Measurements from ENCODE around the gene TRAF3.

TRAF3 gene

DNA sequence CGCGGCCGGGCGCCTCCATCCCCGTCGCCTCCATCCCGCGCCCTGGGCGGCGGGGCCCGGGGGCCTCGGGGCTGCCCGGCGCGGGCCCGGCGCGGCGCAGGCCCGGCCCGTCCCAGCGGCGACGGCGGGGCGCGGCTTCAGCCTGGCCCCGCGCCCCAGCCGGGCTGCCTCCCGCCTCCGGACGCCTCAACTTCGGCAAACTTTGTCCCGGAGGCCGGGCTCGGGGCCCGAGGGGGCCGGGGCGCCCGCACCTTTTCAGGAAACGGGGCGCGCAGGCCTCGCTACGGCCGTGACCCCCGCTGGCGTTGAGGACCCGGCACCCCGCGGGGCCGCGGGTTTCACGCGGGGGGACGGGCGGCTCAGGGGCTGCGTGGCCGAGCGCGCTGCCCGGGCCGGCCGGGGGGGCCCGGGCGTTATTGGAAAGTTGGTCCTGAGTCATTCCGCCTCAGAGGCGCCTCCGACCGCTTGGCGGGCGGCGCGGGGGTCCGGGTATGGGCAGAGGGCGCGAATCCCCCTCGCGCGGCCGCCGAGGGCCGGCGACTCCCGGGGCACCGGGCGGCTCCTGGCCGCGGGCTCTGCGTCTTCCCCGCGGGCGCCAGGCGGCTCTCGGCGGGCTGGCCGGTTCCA is 575 bp downstream of the TRAF3 start:
- peak in 2 of 14 donors; percentile 41 to 55 for DNase-seq

DNA sequence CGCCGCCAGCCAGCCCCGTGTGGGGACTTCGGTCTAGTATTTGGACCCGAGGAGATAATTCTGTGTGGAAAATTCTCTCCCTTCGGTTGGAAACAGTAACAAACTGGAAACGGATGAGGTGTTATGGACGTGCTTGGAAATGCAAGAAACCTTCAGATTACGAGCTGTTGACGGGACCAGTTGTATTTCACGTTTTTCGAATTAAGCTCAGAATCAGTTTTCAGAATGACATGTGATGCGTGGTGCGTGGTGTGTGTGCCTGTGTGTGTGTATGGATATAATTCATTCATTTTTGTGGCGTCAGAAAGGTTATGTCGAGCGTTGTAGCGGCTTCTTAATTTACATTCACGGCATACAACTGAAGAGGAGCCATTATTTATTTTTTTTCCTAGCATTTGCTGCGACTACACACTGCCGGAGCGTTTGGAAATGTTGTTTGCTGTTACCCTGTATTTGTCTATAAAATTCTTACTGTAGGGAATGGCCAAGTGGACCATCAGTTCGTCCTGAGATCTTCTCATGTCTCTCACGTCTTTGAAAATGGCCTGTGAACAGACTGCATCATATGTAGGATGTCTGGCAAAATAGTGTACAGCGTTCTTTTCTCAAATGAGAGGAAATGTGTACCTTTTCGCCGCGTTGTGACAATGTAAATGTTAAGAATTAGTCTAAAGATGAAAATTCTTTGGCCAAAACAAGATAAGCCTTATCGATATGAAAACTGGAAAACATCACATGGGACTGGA is 1.3 kb downstream of the TRAF3 start:
- DNase-seq: peak in 2 of 14 donors; percentile 9 to 57

DNA sequence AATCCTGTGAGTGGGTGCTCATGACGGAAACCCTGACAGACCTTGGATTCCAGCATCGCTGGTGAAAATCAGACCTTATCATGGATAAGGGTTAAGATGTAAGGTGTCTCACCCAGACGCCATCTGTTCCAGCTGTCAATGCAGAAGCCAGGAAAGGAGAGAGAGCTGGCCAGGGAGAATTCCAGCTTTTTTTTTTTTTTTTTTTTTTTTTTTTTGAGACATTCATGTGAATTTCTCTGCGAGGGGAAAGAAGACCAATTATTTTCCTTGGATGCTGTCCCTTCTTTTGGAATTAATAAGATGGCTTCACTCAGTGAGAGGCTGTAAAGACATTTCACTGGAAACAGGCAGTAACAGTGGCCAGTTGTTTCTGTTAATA is 1.8 kb downstream of the TRAF3 start:
- no peak for DNase-seq

DNA sequence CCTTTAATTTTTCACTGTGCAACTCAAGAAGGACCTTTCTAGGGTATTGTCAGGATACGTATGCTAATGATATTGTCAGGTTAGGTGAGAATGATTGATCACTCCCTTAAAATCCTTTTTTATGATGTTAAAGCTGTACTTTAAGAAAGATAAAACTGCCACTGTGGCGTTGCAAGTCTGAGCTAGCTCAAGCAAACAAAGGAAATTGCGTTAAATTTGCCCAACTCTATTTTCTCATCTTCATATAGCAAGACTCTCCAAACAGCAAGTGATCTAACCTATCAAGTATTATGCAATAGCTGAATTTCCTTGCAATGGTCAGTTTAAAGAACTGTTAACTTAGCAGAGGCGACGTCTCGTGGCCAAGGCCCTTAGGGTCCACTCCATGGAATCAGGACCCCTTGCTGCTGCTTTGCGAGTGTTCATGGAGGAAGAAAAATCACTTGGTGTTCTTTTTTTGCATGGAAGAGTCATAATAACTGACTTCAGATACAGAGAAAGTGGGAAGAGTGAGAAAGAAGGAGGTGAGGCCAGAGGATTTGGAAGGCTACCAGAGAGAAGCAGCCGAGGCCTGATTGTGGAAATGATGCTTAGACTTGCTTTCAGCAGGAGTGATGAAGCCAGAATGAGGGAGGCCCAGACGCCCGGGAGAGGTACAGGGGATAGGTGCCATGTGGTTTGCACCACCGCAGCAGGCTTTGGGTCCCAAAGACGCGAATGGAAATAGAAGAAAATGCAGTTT is 2.5 kb downstream of the TRAF3 start:
- peak in 1 of 14 donors; percentile 50 for DNase-seq

DNA sequence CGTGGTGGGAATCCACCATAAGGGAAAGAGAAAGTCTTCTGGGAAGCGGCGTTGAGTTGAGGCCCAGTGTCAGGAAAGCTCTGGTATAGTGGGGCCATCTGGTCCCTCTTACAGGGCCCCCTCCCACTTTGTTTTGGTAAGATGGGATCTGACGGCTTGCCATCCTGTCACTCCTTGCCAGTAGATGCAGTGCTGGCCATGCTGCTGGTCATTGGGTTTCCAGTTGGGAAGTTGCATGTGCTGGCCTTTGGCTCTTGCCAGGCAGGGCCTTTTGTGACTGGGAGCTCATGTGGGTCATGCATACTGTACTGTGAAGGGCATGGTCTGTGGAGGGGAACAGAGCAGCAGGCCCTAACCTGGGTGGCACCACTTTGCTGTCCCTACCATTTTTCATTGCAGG is 3.8 kb downstream of the TRAF3 start:
- DNase-seq: peak in 1 of 14 donors; percentile 22

DNA sequence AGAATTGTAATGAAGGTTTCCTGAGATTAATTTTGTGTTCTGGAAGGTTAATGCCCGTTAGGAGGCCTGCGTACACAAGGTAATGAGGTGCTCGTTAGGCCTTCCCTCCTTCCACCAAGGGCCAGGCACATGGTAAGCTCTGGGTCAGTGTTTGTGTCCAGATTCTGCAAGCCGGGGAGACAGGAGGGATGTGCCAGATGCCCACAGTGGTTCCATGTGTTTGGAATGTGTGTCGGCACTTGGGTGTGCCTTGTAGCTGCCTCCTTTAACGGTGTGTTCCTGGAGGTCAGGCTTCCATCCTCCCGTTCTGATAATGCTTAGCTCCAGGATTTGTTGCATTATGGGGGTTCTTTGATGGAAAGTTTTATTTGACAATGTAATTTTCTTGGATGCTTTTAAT is 5.7 kb downstream of the TRAF3 start:
- no peak for DNase-seq

DNA sequence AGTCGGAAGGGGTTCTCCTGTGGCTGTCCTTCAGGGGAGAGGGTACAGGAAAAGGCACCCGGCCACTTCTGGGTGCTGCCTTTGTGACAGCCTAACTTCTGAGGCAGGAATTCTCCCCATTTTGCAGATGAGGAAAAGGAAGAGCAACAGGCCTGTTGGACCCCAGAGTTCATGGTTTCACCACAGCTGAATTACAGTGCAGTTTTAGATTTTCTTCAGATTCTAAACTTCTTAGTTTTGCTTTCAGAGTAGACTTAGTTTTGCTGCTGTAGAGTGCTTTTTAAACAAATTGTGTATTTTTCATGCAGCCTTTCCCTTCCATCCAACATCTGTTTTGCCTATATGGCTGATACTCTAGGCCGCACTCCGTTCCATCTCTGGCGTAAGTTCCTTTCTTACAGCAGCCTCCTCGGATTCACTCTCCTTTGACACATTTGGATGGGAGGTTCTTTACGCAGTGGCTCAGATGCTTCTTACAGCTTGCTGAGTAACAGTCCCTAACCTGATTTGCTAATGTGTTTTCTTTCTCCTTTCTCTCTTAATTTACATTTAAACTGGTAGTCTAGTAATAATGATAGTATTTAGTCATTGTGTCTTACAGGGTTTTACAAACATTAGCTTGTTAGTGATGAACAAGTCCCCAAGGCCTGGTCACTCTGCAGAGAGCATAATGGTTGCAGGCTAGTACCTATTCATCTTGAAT is 7.8 kb downstream of the TRAF3 start:
- DNase-seq: no peak

DNA sequence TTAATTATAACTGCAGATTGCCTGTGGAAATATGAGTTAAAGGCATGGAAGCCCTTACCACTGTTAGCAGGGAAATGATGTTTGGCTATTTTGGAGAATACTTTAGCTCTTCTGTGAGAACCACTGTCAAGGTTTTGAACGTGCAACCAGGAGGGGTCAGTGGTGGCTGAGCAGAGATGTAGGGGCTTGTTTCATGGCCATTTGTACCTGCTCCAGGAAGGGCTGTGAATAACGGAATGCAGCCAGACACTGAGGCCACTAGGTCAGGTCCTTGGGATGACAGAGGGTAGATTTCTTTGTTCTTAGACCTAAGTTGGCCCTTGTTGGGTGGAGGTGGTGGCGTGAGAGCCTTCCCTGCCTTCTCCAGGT is 8.3 kb downstream of the TRAF3 start:
- no peak for DNase-seq

DNA sequence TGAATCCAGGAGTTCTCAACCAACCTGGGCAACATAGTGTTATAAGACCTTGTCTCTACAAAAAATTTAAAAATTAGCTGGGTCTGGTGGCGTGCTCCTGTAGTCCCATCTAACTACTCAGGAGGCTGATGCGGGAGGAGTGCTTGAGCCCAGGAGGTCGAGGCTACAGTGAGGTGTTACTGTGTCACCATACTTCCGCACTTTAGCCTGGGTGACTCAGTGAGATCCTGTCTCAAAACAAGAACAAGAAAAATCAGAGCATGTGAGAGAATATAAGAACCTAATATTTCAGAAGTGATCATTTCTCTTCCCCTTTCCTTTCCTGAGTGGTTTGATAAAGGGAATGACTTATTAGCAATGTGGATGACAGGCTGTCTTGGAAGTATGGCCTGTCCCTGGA is 9.5 kb downstream of the TRAF3 start:
- DNase-seq: no peak

DNA sequence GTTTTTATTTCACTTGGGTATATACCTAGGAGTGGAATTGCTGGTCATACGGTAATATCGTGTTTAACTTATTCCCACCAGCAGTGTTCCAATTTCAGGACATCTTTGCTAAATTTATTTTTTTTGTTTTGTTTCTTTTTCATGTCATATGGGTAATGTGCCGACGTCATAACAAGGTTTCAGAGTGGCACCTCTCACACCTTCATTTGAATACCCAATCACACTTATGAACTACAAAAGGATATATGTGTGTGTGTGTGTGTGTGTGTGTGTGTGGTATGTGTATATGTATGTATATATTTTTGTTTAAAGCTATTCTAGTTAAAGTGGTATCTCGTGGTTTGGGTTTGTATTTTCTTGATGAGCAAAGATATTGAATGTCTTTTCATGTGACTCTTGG is 12.1 kb downstream of the TRAF3 start:
- DNase-seq: no peak

DNA sequence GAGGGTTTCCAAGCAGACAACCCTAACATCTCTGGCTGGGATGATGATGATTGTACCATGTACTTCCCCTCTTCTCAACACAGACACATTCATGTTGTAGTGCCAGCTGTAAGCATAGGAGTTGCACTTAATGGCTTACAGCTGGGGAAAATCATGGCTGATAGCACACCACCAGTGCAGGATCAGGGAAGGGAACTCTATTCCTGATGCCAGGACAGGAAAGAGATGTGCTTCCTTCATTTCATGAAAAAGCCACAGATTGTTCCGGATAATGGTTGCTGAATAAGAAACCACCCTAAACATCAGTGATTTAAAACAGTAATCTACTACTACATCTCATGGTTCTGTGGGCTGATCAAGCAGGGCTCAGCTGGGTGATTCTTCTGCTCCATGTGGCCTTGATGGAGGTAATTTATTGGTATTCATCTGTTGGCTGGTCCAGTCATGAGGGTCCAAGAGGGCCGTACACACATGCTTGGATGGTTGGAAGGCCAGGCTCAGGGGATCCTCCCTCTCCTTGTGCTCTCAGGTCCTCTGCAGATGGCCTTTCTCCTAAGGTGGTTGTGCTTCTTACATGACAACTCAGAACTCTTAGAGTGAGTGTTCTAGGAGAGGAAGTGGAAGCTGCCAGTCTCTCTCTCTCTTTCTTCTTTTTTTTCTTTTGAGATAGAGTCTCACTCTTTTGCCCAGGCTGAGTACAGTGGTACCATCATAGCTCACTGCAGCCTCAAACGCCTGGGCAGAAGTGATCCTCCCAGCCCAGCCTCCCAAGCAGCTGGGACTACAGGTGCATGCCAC is 16.5 kb downstream of the TRAF3 start:
- no peak for DNase-seq

DNA sequence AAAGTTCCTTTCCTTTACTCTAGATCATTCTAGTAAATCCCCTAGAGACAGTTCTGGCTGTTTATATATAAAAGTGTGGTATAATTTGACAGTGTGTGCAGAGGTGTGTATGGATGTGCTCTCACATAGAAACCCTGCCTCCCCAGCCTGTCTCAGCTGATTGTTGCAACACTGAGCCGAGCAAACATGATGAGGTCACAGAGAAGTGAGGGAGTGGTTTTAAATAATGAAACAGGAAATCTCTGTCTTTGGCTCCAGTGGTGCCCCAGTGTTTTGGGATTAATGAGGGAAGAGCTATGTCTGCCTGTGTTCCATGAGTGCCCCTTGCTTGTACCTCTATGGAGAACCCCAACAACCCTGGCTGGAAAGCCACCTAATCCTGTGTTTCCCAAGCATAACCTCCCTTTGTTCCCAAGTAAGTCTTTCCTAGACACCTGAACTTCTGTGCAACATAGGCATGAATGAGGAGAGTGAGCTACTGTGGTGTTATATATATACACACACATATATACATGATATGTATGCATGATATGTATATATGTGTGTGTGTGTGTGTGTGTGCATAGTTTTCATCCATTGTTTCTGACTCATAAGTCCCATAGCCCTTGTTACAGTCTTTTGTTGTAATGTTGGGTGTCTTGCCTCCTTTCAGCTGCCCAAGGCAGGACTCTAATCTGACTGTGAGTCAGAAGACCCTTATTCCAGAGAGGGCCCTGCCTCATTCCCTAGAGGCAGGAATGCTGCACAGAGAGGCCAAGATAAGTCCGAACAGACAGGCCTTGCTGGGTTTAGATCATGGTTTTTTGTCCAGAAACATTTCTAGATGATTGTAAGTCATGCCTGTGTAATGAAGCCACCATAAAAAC is 18.0 kb downstream of the TRAF3 start:
- no peak for DNase-seq

DNA sequence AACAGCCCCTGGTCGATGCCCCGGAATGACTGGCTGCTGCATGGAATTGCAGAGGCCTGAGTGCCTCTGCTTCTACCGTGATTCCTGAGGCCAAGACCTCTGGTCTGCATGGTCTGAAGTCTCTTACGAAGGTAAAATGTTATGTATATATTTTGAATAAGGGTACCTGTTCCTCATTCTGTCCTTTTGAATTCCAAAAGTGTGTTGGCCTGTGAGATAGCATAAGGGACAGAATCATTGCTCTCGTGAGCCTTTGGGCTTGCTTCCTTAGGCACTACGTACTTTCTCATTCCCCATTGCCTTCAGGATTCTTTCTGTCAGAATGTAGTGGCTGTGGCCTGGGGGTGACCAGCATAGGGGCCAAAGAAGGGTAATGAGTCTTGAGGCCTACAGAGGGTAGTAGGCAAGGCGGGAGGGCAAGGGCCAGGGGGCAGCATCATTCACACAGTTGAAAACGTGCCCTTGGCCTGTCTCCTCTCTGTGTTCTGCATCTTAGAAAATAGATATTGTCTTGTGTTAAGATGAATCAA is 19.5 kb downstream of the TRAF3 start:
- no peak for DNase-seq

DNA sequence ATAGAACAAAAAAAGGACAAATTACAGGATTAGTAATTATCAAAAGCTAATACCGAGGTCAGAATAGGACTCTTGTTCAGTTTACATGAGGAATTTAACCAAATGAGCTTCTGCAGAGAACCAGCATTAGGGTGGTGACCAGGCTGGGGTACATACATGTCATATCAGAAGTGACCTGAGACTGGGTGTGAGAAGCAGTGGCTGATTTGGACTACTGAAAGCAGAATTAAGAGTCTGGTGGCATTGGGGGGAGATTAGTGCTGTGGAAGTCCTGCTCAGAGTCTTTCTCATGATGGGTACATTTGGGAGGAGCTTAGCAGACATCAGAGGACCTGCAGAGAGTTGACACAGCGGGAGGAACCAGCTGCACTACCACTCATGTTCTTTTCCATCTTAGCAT is 21.7 kb downstream of the TRAF3 start:
- no peak for DNase-seq

DNA sequence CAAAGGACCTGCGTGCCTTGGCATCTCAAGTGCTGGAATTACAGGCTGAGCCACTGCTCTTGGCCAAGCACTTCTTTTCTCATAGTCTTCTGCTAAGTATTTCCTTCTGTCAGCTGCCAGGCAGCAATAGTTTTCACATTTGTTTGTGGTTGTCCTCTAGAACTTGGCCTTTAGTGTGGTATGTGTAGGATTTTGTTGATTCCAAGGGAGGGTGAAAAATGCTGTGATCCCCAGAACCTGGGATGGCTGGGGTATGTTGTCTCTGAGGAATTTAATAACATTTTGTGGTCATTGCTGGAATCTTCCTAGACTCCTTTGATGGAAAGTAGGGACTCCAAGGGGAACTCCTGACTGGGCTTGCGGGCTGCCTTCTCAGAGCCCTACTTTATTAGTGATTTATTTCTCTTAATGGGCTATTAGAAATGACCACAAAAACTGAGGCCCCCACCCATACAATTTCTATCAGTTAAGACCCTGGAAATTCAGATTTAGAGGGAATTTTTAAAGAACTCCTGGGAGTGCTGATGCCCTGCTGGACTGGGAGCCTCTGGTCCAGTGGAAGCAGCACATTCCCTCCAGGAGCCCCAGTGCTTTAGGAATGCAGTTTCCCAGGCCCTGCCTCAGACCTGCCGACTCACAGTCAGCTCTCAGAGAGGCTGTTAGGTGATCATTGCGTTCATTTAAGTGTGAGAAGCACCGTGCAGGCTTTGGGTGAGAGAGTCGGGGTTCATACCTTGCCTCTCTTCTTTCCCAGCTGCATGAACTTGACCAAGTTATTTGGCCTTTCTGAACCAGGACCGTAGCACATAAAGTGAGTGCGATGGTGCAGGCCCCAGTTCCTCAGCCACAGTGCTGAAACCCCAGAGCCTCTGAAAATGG is 22.7 kb downstream of the TRAF3 start:
- no peak for DNase-seq

DNA sequence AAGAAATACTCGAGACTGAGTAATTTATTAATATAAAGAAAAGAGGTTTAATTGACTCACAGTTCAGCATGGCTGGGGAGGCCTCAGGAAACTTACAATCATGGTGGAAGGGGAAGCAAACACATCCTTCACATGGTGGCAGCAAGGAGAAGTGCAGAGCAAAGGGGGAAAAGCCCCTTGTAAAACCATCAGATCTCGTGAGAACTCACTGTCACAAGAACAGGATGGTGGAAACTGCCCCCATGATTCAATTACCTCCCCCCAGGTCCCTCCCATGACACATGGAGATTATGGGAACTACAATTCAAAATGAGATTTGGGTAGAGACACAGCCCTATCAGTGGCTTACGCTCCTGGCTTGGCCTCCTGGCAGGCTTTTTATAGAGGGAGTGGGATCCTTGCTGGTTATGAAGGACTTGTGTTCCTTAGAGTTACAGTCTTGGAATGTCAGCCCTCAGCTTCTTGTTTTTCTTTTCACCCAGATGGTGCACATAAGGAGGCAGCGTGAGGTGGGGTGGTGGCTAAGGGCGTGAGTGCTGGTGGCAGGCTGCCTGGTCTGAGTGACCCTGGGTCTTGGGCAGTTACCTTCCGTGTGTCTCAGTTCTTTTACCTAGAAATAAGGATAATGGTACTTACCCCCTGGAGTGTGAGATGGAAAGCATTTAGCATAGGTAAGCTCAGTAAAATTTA is 25.7 kb downstream of the TRAF3 start:
- DNase-seq: no peak

DNA sequence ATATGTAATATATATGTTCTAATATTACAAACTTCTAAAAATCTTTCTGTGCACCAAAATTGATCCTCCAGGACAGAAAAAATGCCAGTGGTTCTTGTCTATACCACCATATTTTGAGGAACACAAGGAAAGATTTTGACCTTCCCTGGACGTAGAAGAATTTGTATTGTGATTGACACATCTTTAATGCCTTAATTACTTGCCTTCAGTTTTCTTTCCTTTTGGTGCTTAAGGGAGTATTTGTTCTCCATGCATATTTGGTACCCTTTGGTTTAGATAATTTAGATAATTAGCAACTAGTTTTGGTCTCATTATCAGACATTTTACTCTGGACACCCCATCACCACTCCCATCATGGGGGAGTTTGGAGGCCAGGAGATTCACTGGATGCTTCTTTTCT is 27.6 kb downstream of the TRAF3 start:
- DNase-seq: no peak

DNA sequence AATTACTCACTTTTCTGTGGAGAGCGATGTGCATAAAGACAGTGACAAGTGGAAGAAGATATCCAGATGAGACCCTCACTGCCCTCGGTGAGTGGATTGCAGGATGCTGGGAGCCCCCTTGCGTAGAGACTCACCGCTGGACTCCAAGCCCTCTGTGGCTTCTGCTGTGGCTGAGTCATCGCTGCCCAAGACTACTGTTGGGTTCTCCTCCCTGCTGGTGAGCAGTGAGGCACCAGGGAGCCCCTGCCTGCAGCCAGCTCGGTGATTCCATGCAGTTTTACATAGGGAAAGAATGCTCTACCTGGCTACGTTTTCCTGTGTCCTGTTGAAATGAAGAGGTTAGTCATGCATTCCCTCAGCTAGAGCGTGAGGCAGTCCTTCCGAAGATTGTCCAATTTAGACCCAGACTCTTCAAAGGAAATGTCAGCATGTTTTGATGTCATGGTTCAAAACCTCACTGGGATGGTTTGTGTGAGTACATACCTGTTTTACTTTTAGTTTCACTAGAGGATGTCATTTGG is 28.2 kb downstream of the TRAF3 start:
- DNase-seq: no peak

DNA sequence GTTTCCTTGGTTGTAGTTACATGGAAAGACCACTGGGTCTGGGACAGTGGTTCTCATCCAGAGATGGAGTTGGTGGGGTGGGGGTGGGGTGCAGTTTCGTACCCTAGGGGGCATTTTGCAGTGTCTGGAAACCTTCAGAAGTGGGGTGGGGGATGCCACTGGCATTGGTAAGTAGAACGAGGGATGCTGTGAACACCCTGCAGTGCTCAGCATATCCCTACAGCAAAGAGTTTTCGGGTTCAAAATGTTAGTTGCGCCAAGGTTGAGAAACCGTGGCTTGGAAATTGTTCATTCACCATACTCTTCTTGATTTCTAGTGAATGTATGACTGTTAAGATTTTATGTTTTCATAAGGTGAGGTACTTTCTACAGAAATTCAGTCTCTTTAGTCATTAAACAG is 28.7 kb downstream of the TRAF3 start:
- no peak for DNase-seq
